GM18508 (cell line): ENCODE results near the gene LMAN1L.

Experiments used
- ATAC-seq: cut with Tn5 transposase; IDR thresholded peaks from one replicate; pipeline ENCODE4 v1.9.1; 2021; ENCODE audit warnings: moderate number of reproducible peaks; ENCODE audit not compliant: insufficient read depth, unreplicated experiment

The LMAN1L gene

GRCh38 chr15:74809242-74809641 lies 3.4 kb upstream of the LMAN1L start:
- no peak for ATAC-seq

DNA sequence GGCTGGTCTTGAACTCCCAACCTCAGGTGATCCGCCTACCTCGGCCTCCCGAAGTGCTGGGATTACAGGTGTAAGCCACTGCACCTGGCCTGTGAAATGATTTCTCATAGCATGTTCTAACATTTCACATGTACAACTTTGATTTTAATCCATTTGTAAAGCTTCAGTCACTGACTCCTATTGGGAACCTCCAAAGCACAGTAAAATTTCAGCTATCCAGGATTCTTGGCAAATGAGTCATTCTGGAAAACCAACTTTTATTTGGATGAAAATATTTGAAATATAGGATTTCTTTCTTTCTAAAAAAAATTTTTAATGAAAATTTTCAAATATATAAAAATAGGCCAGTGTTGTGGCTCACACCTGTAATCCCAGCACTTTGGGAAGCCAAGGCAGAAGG lies 2.7 kb upstream of the LMAN1L start:
- no peak for ATAC-seq

DNA sequence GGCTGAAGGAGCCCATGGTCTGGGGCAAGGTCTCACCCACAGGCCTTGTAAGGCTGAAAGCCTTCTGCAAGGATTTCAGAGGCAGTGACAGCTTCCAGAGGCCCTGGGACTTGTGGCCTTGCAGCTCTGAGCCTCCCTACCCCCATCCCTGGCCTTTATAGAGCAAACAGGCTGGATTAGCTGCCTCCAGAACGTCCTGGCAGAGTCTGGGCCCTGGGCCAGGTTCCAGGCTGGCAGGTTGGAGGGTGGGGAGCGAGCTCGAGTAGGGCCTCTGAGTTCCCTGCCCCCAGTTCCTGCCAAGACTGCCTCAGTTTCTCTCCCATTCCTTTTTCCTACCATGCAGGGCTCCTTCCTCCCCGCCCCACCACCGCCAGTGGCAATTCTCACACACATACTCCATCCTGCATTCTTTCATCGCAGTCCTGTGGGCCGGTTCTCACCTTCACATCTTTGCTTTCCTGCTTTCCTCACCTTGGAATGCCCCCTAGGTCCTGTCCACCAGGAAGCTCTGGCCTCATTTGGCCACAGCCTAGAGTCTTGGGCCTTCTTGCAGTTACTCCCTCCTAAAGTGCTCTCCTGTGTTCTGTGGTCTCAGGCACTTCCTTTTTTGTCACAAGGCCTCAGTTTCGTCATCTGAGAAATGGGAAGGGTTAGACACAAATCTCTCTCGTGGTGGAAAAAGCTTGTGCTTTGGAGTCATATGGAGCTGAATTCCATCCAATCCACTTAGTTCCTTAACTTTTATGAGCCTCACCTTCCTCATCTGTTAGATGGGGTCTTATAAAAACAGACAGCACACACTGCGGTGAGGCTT lies 2.7 kb downstream of the LMAN1L start:
- no peak for ATAC-seq

DNA sequence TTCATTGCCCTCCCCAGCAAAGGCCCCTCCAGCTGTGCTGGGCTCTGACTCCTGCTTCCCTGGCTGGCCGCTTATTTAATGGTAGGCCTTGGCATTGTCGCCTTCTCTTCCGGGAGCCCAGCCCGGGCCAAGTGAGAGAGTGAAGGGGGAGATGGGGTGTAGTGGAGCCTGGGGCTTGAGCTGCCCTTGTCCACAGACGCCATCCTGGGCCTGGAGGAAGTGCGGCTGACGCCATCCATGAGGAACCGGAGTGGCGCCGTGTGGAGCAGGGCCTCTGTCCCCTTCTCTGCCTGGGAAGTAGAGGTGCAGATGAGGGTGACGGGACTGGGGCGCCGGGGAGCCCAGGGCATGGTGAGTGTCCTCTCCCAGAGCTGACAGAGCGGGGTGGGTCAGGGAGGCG lies 3.3 kb downstream of the LMAN1L start:
- no peak for ATAC-seq

- ATAC-seq = no peak
Measured at GRCh38 chr15:74816624-74817369, 4.2 kb downstream of the LMAN1L start.

DNA sequence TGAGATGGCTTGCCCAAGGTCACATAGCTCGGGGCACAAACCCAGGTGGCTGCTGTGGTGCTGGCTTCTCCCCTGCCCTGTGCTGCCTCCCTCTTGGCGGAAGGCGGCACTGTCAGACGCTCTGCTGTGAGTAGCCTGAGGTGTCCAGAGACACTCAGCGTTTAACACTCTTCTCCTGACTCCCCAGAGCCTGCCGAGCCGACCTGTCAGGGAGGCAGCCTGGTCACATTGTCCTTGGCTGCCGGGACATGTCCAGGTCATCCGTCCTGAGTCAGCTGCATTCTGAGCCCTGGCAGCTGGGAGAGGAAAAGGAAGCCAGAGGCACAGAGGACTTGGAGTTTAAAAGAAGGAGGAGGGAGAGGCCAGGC lies 4.7 kb downstream of the LMAN1L start:
- ATAC-seq = no peak

DNA sequence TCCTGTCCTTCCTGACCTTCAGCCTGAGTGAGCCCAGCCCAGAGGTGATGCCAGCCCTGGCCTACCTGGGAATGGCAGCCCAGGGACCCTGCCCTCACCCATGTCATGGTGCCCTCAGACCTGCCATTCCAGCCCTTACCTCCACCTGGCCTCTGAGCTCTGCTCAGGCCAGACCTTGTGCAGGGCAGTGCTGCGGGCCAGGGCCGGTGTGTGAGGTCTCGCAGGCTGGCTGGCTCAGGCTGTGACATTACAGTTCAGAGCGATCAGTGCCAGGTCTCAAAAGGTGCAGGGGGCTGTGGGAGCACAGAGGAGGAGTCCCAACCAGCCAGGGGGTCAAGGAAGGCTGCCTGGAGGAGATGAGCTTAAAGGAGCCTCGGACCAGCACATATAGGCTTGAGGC lies 7.4 kb downstream of the LMAN1L start:
- ATAC-seq = no peak

DNA sequence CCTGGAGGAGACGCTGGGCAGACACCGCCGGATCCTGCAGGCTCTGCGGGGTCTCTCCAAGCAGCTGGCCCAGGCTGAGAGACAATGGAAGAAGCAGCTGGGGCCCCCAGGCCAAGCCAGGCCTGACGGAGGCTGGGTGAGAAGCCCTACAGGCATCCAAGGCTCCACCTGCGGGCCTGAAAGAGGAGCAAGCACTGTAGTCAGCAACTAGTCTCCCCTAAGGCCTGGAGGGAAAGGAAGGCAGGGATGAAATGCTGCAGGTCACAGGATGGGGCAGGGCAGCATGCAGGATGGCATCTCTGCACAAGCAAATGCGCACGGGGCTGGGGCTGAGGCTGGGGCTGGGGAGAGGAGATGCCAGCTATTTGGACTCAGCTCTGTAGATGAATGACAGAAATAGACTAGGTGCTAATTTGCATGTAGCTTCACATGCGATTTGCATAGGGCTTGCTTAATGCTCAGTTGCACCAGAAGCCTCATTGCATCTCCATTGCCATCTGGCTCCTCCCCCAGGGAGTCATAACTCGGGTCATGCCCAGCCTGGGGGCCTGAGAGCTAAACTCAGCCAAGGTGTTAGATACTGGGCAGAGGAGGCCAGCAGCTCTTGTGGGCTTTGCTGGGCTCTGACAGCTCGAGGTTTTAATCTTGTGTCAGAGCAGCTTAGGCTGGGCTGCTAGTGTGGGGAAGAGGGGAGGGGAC lies 8.6 kb downstream of the LMAN1L start:
- ATAC-seq = no peak

- ATAC-seq = no peak
Measured at GRCh38 chr15:74821790-74822158, 9.1 kb downstream of the LMAN1L start.

DNA sequence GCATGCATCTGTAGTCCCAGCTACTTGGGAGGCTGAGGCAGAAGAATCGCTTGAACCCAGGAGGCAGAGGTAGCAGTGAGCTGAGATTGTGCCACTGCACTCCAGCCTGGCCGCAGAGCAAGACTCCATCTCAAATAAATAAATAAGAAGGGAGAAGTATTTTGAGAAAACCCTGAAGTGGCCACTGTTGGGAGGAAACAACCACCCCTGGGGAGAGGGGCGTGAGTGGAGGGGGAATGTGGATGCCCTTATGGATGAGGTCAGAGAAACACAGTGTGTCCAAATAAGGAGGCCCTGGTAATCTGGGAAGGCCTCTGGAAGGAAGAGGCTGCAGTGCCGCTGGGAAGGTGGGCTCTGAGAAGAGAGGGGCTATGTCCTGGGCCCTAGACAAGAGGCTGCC lies 9.6 kb downstream of the LMAN1L start:
- ATAC-seq = no peak

GRCh38 chr15:74823324-74823723 lies 10.7 kb downstream of the LMAN1L start:
- no peak for ATAC-seq

- no peak for ATAC-seq
Measured at GRCh38 chr15:74824976-74825375, 12.3 kb downstream of the LMAN1L start.

DNA sequence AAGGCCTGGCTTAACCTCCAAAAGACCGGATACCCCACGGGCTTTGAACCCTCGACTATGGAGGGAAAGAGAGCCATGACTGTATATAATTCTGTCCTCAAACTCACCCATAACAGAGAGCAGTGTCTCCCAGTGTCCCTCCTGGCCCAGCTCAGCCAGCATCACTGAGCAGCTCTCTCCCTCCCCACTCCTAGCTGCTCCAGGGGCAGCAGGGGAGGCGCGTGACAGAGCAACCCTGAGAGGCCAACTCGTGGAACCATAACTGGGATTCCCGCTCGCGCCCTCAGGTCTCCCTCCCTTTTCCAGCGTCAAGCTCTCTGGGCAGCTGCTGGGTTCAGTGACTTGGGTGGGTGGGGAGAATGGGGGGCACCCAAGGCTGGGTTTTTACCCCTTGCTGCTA lies 13.2 kb downstream of the LMAN1L start:
- ATAC-seq = no peak

- ATAC-seq = no peak
Measured at GRCh38 chr15:74826364-74826819, 13.8 kb downstream of the LMAN1L start, which contains the start of gene CPLX3. TSS of gene CPLX3 (plus strand) at chr15:74826627. CDS start at chr15:74826704, 77 bp downstream.

DNA sequence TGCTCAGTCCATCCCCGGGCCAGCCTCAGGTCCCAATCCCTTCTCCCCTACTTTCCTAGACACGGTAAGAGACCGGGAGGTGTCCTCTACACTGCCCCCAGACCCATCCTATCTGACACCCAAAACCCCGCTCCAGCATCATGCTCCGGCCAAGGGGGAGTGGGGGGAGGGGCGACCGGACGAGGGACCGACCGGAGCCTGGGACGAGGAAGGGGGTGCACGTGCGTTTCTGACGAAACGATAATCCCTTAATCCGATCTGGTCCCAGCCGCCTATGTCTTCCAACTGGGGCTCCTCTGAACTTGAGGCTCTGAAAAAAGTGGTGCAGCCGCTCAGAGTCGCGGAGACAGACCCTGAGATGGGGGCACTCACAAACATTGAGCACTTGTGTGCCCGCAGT lies 14.3 kb downstream of the LMAN1L start:
- no peak for ATAC-seq

- no peak for ATAC-seq
Measured at GRCh38 chr15:74827614-74828013, 15.0 kb downstream of the LMAN1L start.

DNA sequence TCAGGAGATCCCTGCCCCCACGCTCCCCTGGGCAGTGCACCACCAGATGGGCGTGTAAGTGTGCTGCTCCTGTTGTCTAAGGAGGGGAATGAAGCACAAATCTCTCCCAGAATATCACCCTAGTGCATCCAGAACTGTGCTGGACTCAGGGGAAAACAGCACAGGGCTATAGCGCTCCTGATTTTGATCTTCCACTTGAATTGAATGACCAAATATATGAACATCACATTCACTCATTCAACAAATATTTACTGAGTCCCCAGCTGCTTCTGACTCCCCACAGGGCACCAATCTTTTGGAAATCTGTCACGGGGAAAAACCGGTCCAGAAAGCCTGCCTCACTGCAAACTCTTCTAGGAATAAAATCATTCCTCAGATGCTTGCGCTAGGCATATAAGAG lies 16.2 kb downstream of the LMAN1L start:
- ATAC-seq = no peak

GRCh38 chr15:74829486-74829885 lies 16.9 kb downstream of the LMAN1L start:
- no peak for ATAC-seq

GRCh38 chr15:74829991-74830390 lies 17.4 kb downstream of the LMAN1L start:
- ATAC-seq = no peak

- no peak for ATAC-seq
Measured at GRCh38 chr15:74830868-74831267, 18.2 kb downstream of the LMAN1L start.
